IMR-90 (cell line): ENCODE results near the gene COL4A5. TPM values are rescaled to one million over a fixed set of nuclear protein-coding genes. Genes with fewer than 3 reads are reported as not detected.

ENCODE experiments used
- ATAC-seq: fragments of 200-7000 bp; cut with Tn5 transposase; 2 replicates; pipeline ENCODE4 v1.9.1; 2020; ENCODE audit warnings: low read depth, mild to moderate bottlenecking, moderate library complexity
- BruUV-seq: library from RNA; stranded (reverse); fragments of 400-500 nt; replicated peaks from 2 replicates; lab custom pipeline; 2021; lab: Mats Ljungman, UMichigan
- CTCF ChIA-PET: fragments of 300-600 bp; formaldehyde crosslinking; extraction: SDS; loops from one replicate; lab custom pipeline; 2021; ENCODE audit warnings: antibody characterized with exemption; lab: Yijun Ruan, JAX
- POLR2A ChIA-PET: fragments of 300-600 bp; sonication (Branson Sonifier 250); formaldehyde crosslinking; loops from one replicate; lab custom pipeline; 2022; ENCODE audit warnings: antibody characterized with exemption; ENCODE audit not compliant: unreplicated experiment; lab: Charles Lee
- DNase-seq: peaks from one replicate; pipeline ENCODE4 v3.0.0; 2013
- H2AFZ ChIP-seq: replicated peaks from 2 replicates; pipeline ENCODE3; 2013; ENCODE audit warnings: low read length, mild to moderate bottlenecking; ENCODE audit not compliant: poor library complexity
- H2AK5ac ChIP-seq: 2 replicates; pipeline ENCODE4 v1.6.1; 2013; ENCODE audit warnings: low read depth, low read length, inconsistent platforms
- H2AK9ac ChIP-seq: replicated peaks from 2 replicates; pipeline ENCODE3; 2013; ENCODE audit warnings: mild to moderate bottlenecking, low read depth, low read length, moderate library complexity; ENCODE audit not compliant: poor library complexity
- H2BK120ac ChIP-seq: 2 replicates; pipeline ENCODE4 v1.6.1; 2013; ENCODE audit warnings: low read depth, low read length, inconsistent platforms
- H2BK15ac ChIP-seq: 3 replicates; pipeline ENCODE4 v1.6.1; 2013; ENCODE audit warnings: low read depth, low read length, inconsistent platforms
- H2BK20ac ChIP-seq: 2 replicates; pipeline ENCODE4 v1.6.1; 2013; ENCODE audit warnings: low read depth, mild to moderate bottlenecking, inconsistent platforms, low read length, moderate library complexity
- H2BK5ac ChIP-seq: 2 replicates; pipeline ENCODE4 v1.6.1; 2013; ENCODE audit warnings: mild to moderate bottlenecking, low read depth, low read length, inconsistent platforms; ENCODE audit not compliant: poor library complexity, severe bottlenecking
- H3K14ac ChIP-seq: replicated peaks from 2 replicates; pipeline ENCODE4 v1.6.1; 2013; ENCODE audit warnings: low read depth, low read length, inconsistent platforms
- H3K18ac ChIP-seq: 2 replicates; pipeline ENCODE4 v1.6.1; 2013; ENCODE audit warnings: low read depth, low read length, control low read depth
- H3K23ac ChIP-seq: 2 replicates; pipeline ENCODE4 v1.6.1; 2013; ENCODE audit warnings: low read depth, low read length, inconsistent platforms
- H3K27ac ChIP-seq: 2 replicates; pipeline ENCODE4 v1.5.1; 2013; ENCODE audit warnings: mild to moderate bottlenecking, control low read depth, low read length; ENCODE audit not compliant: insufficient read depth
- H3K27me3 ChIP-seq: 2 replicates; pipeline ENCODE4 v1.6.1; 2013; ENCODE audit warnings: low read length; ENCODE audit not compliant: control insufficient read depth, insufficient read depth
- H3K36me3 ChIP-seq: 2 replicates; pipeline ENCODE4 v1.6.1; 2013; ENCODE audit warnings: low read length, mixed read lengths; ENCODE audit not compliant: control insufficient read depth, insufficient read depth
- H3K4ac ChIP-seq: 2 replicates; pipeline ENCODE4 v1.6.1; 2013; ENCODE audit warnings: low read depth, low read length, inconsistent platforms
- H3K4me1 ChIP-seq: 2 replicates; pipeline ENCODE4 v1.6.1; 2013; ENCODE audit warnings: low read length, mixed read lengths; ENCODE audit not compliant: control insufficient read depth, insufficient read depth
- H3K4me2 ChIP-seq: 2 replicates; pipeline ENCODE4 v1.6.1; 2013; ENCODE audit warnings: low read depth, mild to moderate bottlenecking, control low read depth, low read length, moderate library complexity
- H3K4me3 ChIP-seq: 2 replicates; pipeline ENCODE4 v1.5.1; 2013; ENCODE audit warnings: low read depth, mild to moderate bottlenecking, control low read depth, low read length, moderate library complexity; ENCODE audit not compliant: insufficient read depth
- H3K56ac ChIP-seq: 2 replicates; pipeline ENCODE4 v1.6.1; 2013; ENCODE audit warnings: low read length, inconsistent platforms; ENCODE audit not compliant: insufficient read depth; ENCODE audit errors: extremely low read depth
- H3K79me1 ChIP-seq, 2 experiments: 2 replicates each; pipeline ENCODE4 v1.6.1; 2013; ENCODE audit warnings: low read length in 2 of 2, inconsistent platforms in 1 of 2, low read depth in 1 of 2
- H3K9ac ChIP-seq: 2 replicates; pipeline ENCODE4 v1.6.1; 2013; ENCODE audit warnings: low read depth, low read length, control low read depth
- H3K9me1 ChIP-seq: 2 replicates; pipeline ENCODE4 v1.6.1; 2013; ENCODE audit warnings: low read length, inconsistent platforms; ENCODE audit not compliant: insufficient read depth
- H3K9me3 ChIP-seq: 2 replicates; pipeline ENCODE4 v1.6.1; 2013; ENCODE audit warnings: low read length; ENCODE audit not compliant: control insufficient read depth, insufficient read depth
- H4K20me1 ChIP-seq: 2 replicates; pipeline ENCODE4 v1.6.1; 2013; ENCODE audit warnings: low read length, inconsistent platforms; ENCODE audit not compliant: insufficient read depth
- H4K5ac ChIP-seq: 2 replicates; pipeline ENCODE4 v1.6.1; 2013; ENCODE audit warnings: mild to moderate bottlenecking, low read depth, low read length, control low read depth
- H4K8ac ChIP-seq, 2 experiments: 2 replicates each; pipeline ENCODE4 v1.6.1; 2013; ENCODE audit warnings: low read depth in 2 of 2, low read length in 2 of 2, control low read depth in 1 of 2, inconsistent platforms in 1 of 2
- H4K91ac ChIP-seq: 2 replicates; pipeline ENCODE4 v1.6.1; 2013; ENCODE audit warnings: low read depth, low read length, inconsistent platforms; ENCODE audit not compliant: insufficient read depth
- CHD1 ChIP-seq: IDR thresholded peaks from 2 replicates; pipeline ENCODE4 v1.6.1; 2012; ENCODE audit warnings: low read depth, low read length, improper control_type of control experiment
- CTCF ChIP-seq: conservative IDR thresholded peaks from 2 replicates; pipeline ENCODE4 v1.5.1; 2012; ENCODE audit warnings: mild to moderate bottlenecking, low read depth, low read length, improper control_type of control experiment
- MAFK ChIP-seq: IDR thresholded peaks from 2 replicates; pipeline ENCODE4 v1.6.1; 2012; ENCODE audit warnings: low read depth, low read length, improper control_type of control experiment
- MXI1 ChIP-seq: IDR thresholded peaks from 2 replicates; pipeline ENCODE4 v1.6.1; 2012; ENCODE audit warnings: low read depth, mild to moderate bottlenecking, low read length, moderate library complexity, borderline replicate concordance
- RAD21 ChIP-seq: IDR thresholded peaks from 2 replicates; pipeline ENCODE4 v1.6.1; 2012; ENCODE audit warnings: low read length, improper control_type of control experiment
- RCOR1 ChIP-seq: IDR thresholded peaks from 2 replicates; pipeline ENCODE4 v1.6.1; 2012; ENCODE audit warnings: mild to moderate bottlenecking, low read length, improper control_type of control experiment; ENCODE audit not compliant: insufficient replicate concordance
- RFX5 ChIP-seq: IDR thresholded peaks from 2 replicates; pipeline ENCODE4 v1.8.0; 2012; ENCODE audit warnings: low read depth, mild to moderate bottlenecking, low read length, moderate library complexity
- WGBS, 2 experiments: methylation state at CpG; one replicate each; pipeline versions ENCODE4 v1.1.5 to v1.1.7; 2013; ENCODE audit warnings: missing lambda C conversion rate in 2 of 2; ENCODE audit not compliant: insufficient read length in 1 of 2; ENCODE audit errors: extremely low coverage in 2 of 2; 5-methylcytosine and 5-hydroxymethylcytosine counted together
- dilution Hi-C: fragments of 300-500 bp; cut with HindIII; formaldehyde crosslinking; loops from one replicate; pipeline ENCODE4 v1.14.3; 2018; ENCODE audit warnings: low sequenced_read_pairs; ENCODE audit not compliant: unreplicated experiment
- in situ Hi-C: fragments of 300-500 bp; cut with MboI; formaldehyde crosslinking; loops from 3 replicates; pipeline ENCODE4 v1.14.3; 2019; ENCODE audit warnings: low sequenced_read_pairs, inconsistent platforms, mixed read lengths
- intact Hi-C: fragments of 100-400 bp; cut with micrococcal nuclease; formaldehyde crosslinking; loops from 2 replicates; pipeline ENCODE4 v1.10.0; 2022
- polyA plus RNA-seq, 3 experiments: library from polyadenylated mRNA; depleted of rRNA; stranded (reverse); fragments of >200 nt; gene quantifications; 2 replicates each; pipeline ENCODE4 v1.2.3, GENCODE V29; 2012; ENCODE audit warnings: low replicate concordance in 1 of 3
- total RNA-seq: library from RNA; depleted of rRNA; stranded (reverse); fragments of >200 nt; gene quantifications from 2 replicates; pipeline ENCODE4 v1.2.3, GENCODE V29; 2012

COL4A5 gene
- total and polyA plus RNA-seq, 2 of the 4 experiments (the other 2 are of a cell fraction), result 16.3 to 26.6 TPM

DNA sequence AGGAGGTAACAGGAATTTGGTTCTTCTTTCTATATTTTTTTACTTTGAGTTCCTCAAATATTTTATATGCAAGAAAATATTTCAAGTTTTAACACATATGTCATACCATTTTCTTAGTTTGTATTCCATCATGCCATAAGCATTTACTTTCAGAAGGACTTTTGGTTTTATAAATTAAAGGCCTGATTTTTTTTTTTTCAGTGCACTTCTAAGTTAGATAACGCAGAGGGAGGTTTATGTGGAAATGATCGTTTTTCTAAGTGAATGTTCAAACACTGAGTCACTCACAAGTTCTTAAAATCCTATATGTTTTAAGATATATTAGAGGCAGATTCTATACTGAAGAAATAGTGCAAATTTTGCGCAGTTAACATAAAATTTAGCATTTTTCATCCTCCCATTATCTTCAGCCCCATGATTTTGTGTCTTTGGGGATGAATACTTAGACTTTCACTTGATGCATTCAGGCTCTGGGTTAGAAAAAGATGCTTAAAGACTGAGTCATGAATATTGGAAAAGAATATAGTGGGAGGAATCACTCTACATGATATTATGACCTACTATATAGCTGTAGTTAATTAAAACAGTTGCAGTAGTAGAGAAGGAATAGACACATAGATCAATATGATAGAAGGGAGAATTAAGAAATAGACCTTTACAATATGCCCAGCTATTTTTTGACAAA is 54.9 kb downstream of the COL4A5 start:
- ChIA-PET POLR2A (no interaction called here), CTCF (no interaction called here)
- Histone ChIP-seq H3K9me3 (no peaks in the 10 kb centered on the region; the same call in 1 of the 2 replicates), H2BK20ac (no peak overlapping the region), H3K36me3 (0 out of 2 replicates have a peak, but pooled peaks cover 1% of the 10 kb centered on the region), H3K9ac (no peak overlapping the region), H3K23ac (no peak overlapping the region), H3K4me3 (no peak overlapping the region), H2BK15ac (no peak overlapping the region), H3K14ac (no peak overlapping the region), H3K4me1 (no peaks in the 10 kb centered on the region; the same call in 1 of the 2 replicates), H2BK5ac (no peak overlapping the region), H3K4ac (no peak overlapping the region), H2AK5ac (no peak overlapping the region), H2BK120ac (no peak overlapping the region), H3K18ac (no peak overlapping the region), H2AK9ac (no peak overlapping the region), H3K27ac (no peak overlapping the region), H3K56ac (no peak overlapping the region), H3K9me1 (no peaks in the 10 kb centered on the region), H4K20me1 (no peaks in the 10 kb centered on the region; the same call in 1 of the 2 replicates), H3K79me1 (peaks cover 0 to 4% of the 10 kb centered on the region in 2 experiments; a peak in 2 of 4 replicates), H2AFZ (no peak overlapping the region), H3K27me3 (no peaks in the 10 kb centered on the region; the same call in none of the 2 replicates), H4K8ac (no peak overlapping the region), H4K91ac (no peak overlapping the region), H3K4me2 (no peak overlapping the region), H4K5ac (no peak overlapping the region)
- dilution Hi-C loops (no loop called here), in situ Hi-C loops (no loop called here), intact Hi-C loops (no loop called here)
- WGBS, 2 experiments, result no CpG with 5 or more reads among the region's 3 CpGs
- ATAC-seq (no peak), DNase-seq (peak; percentile 17)
- BruUV-seq, result no TSS peak
- TF ChIP-seq CHD1 (no peak), RCOR1 (no peak), CTCF (no peak), MXI1 (no peak), MAFK (no peak), RFX5 (no peak), RAD21 (no peak)
